Effector CD8-positive, alpha-beta T cell (primary cell): Measurements from ENCODE around the gene HRH2.
A peak's percentile ranks its signal among the peaks of the same experiment; 100 is the strongest.
"Not testable (repeated sequence)": the region's sequence is repeated elsewhere in the genome, so short reads cannot be mapped to it uniquely, and the experiment has no call there.

Source experiments
- DNase-seq: peaks from one replicate; lab custom pipeline; 2025; lab: John Stamatoyannopoulos, UW

The HRH2 gene

GRCh38 chr5:175714479-175715085 is 56.7 kb downstream of the HRH2 start:
- no peak for DNase-seq

GRCh38 chr5:175715627-175716522 is 58.0 kb downstream of the HRH2 start:
- DNase-seq, result no peak

- no peak for DNase-seq
Observed at GRCh38 chr5:175717837-175718236, 60.0 kb downstream of the HRH2 start.

- DNase-seq, result peak; percentile 24
Observed at GRCh38 chr5:175718401-175719108, 60.7 kb downstream of the HRH2 start.

GRCh38 chr5:175719109-175719432 is 61.2 kb downstream of the HRH2 start:
- DNase-seq, result not testable (repeated sequence)

- DNase-seq, result no peak
Observed at GRCh38 chr5:175724314-175725275, 66.7 kb downstream of the HRH2 start.

GRCh38 chr5:175728316-175728715 is 70.4 kb downstream of the HRH2 start:
- DNase-seq, result no peak

GRCh38 chr5:175728885-175729828 is 71.3 kb downstream of the HRH2 start:
- no peak for DNase-seq

GRCh38 chr5:175729829-175730277 is 72.0 kb downstream of the HRH2 start:
- DNase-seq, result peak; percentile 92

- DNase-seq, result no peak
Observed at GRCh38 chr5:175731172-175731571, 73.3 kb downstream of the HRH2 start.

GRCh38 chr5:175731756-175732465 is 74.0 kb downstream of the HRH2 start:
- no peak for DNase-seq

GRCh38 chr5:175733017-175733416 is 75.1 kb downstream of the HRH2 start:
- no peak for DNase-seq

GRCh38 chr5:175734016-175734415 is 76.1 kb downstream of the HRH2 start:
- DNase-seq, result no peak

GRCh38 chr5:175734501-175734900 is 76.6 kb downstream of the HRH2 start:
- DNase-seq, result no peak

GRCh38 chr5:175735701-175736100 is 77.8 kb downstream of the HRH2 start:
- no peak for DNase-seq

- DNase-seq, result no peak
Observed at GRCh38 chr5:175736652-175737051, 78.8 kb downstream of the HRH2 start.

GRCh38 chr5:175737481-175737880 is 79.6 kb downstream of the HRH2 start:
- DNase-seq, result no peak

- DNase-seq, result no peak
Observed at GRCh38 chr5:175738126-175738525, 80.3 kb downstream of the HRH2 start.

- no peak for DNase-seq
Observed at GRCh38 chr5:175738602-175739133, 80.8 kb downstream of the HRH2 start.

- no peak for DNase-seq
Observed at GRCh38 chr5:175740014-175740413, 82.1 kb downstream of the HRH2 start.
